Fibroblast of the aortic adventitia (primary cell): Measurements from ENCODE around the gene STAT1. TPM values are rescaled to one million over a fixed set of nuclear protein-coding genes. Genes with fewer than 3 reads are reported as not detected.

Experiments
- DNase-seq: peaks from one replicate; pipeline ENCODE4 v3.0.0-alpha.2; 2010; ENCODE audit warnings: low read depth
- H3K4me3 ChIP-seq: 2 replicates; pipeline ENCODE4 v1.5.1; 2011; ENCODE audit warnings: low read depth, mild to moderate bottlenecking, control low read depth, low read length, moderate library complexity
- CTCF ChIP-seq: IDR thresholded peaks from 2 replicates; pipeline ENCODE4 v1.5.1; 2011; ENCODE audit warnings: mild to moderate bottlenecking, low read length, control low read depth, inconsistent platforms; ENCODE audit not compliant: insufficient read depth
- total RNA-seq: library from RNA; depleted of rRNA; stranded (reverse); fragments of >200 nt; gene quantifications from 2 replicates; pipeline ENCODE4 v1.2.3, GENCODE V29; 2012; ENCODE audit warnings: low replicate concordance

STAT1 gene
- total RNA-seq, 1 donor: 122 TPM

- no peak for TF ChIP-seq CTCF
- no peak overlapping the region for H3K4me3 ChIP-seq
- DNase-seq: no peak
Measured at GRCh38 chr2:191043438-191043837, 29.5 kb upstream of the STAT1 start.

GRCh38 chr2:191041418-191042161, 27.6 kb upstream of the STAT1 start:
- DNase-seq: peak; percentile 21
- no peak overlapping the region for H3K4me3 ChIP-seq
- no peak for TF ChIP-seq CTCF

GRCh38 chr2:191039616-191040015, 25.6 kb upstream of the STAT1 start:
- DNase-seq: no peak
- no peak overlapping the region for H3K4me3 ChIP-seq
- TF ChIP-seq CTCF: no peak

GRCh38 chr2:191038741-191039140, 24.8 kb upstream of the STAT1 start:
- DNase-seq: no peak
- TF ChIP-seq CTCF: no peak
- no peak overlapping the region for H3K4me3 ChIP-seq

- no peak for TF ChIP-seq CTCF
- H3K4me3 ChIP-seq: no peak overlapping the region
- DNase-seq: peak; percentile 60
Measured at GRCh38 chr2:191038241-191038725, 24.3 kb upstream of the STAT1 start.

- no peak overlapping the region for H3K4me3 ChIP-seq
- no peak for TF ChIP-seq CTCF
- no peak for DNase-seq
Measured at GRCh38 chr2:191037351-191037750, 23.4 kb upstream of the STAT1 start.

- H3K4me3 ChIP-seq: no peak overlapping the region
- no peak for DNase-seq
- TF ChIP-seq CTCF: no peak
Measured at GRCh38 chr2:191036363-191036762, 22.4 kb upstream of the STAT1 start.
